ENCODE measurements around the gene RBM34. TPM values are rescaled to one million over a fixed set of nuclear protein-coding genes. Genes with fewer than 3 reads are reported as not detected.
A peak's percentile ranks its signal among the peaks of the same experiment; 100 is the strongest.
"Not testable (repeated sequence)": the region's sequence is repeated elsewhere in the genome, so short reads cannot be mapped to it uniquely, and the experiment has no call there.

The RBM34 gene
- total RNA-seq, 4 donors from 2014 or later, result 25.4 to 67.9 (median 53.1) TPM

- H3K27me3 ChIP-seq, result no peaks in the 10 kb centered on the region
- H3K4me3 ChIP-seq (replicated peaks in 1 of 3), result no peak overlapping the region
- WGBS, 2 donors, result 94 to 97% methylated on average over 1 of the region's 1 CpG
- H3K9me3 ChIP-seq, result no peaks in the 10 kb centered on the region
- TF ChIP-seq CTCF (IDR thresholded peaks at IDR 0.05) (no peak), POLR2A (IDR thresholded peaks at IDR 0.05) (no peak)
- intact Hi-C loops (cut with DNase I), result no loop called here
- H3K27ac ChIP-seq, result no peak overlapping the region
- H3K4me1 ChIP-seq, result peaks cover 0 to 9% of the 10 kb centered on the region in 2 donors
- no peaks in the 10 kb centered on the region for H3K36me3 ChIP-seq
- no peak for DNase-seq
Observed at GRCh38 chr1:235203428-235203827, 42.4 kb upstream of the RBM34 start.

GRCh38 chr1:235202447-235202846, 41.4 kb upstream of the RBM34 start:
- WGBS, 2 donors, result 96 to 97% methylated on average over 5 of the region's 5 CpGs
- H3K4me3 ChIP-seq (replicated peaks in 1 of 3); H3K9me3 ChIP-seq; H3K36me3 ChIP-seq; H3K4me1 ChIP-seq; H3K27ac ChIP-seq; H3K27me3 ChIP-seq; DNase-seq; intact Hi-C loops (cut with DNase I): not testable (repeated sequence)

- H3K4me1 ChIP-seq, result peaks cover 0 to 9% of the 10 kb centered on the region in 2 donors
- no peaks in the 10 kb centered on the region for H3K27me3 ChIP-seq
- WGBS, 2 donors, result 24 to 30% methylated on average over 6 of the region's 6 CpGs
- peaks cover 0 to 5% of the 10 kb centered on the region in 2 donors for H3K36me3 ChIP-seq
- peak; percentile 15 to 22 for DNase-seq
- intact Hi-C loops (cut with DNase I), result no loop called here
- H3K4me3 ChIP-seq (replicated peaks in 1 of 3), result no peak overlapping the region
- H3K27ac ChIP-seq, result peak overlapping the region in 2 of 3 donors; percentile 26 to 47
- peak in 4 of 6 experiments; percentile 31 to 65 (median 52) for TF ChIP-seq CTCF (IDR thresholded peaks at IDR 0.05)
- TF ChIP-seq POLR2A (IDR thresholded peaks at IDR 0.05), result no peak
- H3K9me3 ChIP-seq, result no peaks in the 10 kb centered on the region
Observed at GRCh38 chr1:235199441-235199840, 38.4 kb upstream of the RBM34 start.

GRCh38 chr1:235190431-235190830, 29.4 kb upstream of the RBM34 start:
- Histone ChIP-seq H3K4me1 (peaks cover 0 to 2% of the 10 kb centered on the region in 2 donors), H3K4me3 (replicated peaks in 1 of 3) (no peak overlapping the region), H3K36me3 (peaks cover 11 to 14% of the 10 kb centered on the region in 2 donors), H3K27me3 (no peaks in the 10 kb centered on the region), H3K27ac (no peak overlapping the region), H3K9me3 (no peaks in the 10 kb centered on the region)
- no peak for DNase-seq
- no peak for TF ChIP-seq CTCF (IDR thresholded peaks at IDR 0.05)
- TF ChIP-seq POLR2A (IDR thresholded peaks at IDR 0.05), result no peak
- intact Hi-C loops (cut with DNase I), result no loop called here

GRCh38 chr1:235187316-235187715, 26.3 kb upstream of the RBM34 start:
- Histone ChIP-seq H3K9me3 (no peaks in the 10 kb centered on the region), H3K27ac (no peak overlapping the region), H3K4me3 (replicated peaks in 1 of 3) (no peak overlapping the region), H3K36me3 (peaks cover under 1 to 8% of the 10 kb centered on the region in 2 donors), H3K27me3 (no peaks in the 10 kb centered on the region), H3K4me1 (peaks cover 0 to 2% of the 10 kb centered on the region in 2 donors)
- intact Hi-C loops (cut with DNase I), result no loop called here
- 87 to 96% methylated on average over 4 of the region's 4 CpGs for WGBS, 2 donors
- no peak for TF ChIP-seq CTCF (IDR thresholded peaks at IDR 0.05)
- no peak for TF ChIP-seq POLR2A (IDR thresholded peaks at IDR 0.05)
- no peak for DNase-seq

All from thyroid gland (tissue), 4 donors.